A549 treated with dexamethasone at 1 μM for 4 hours (cell line): ENCODE measurements around the gene SNX4. TPM values are rescaled to one million over a fixed set of nuclear protein-coding genes. Genes with fewer than 3 reads are reported as not detected.

Experiments used
- total RNA-seq: library from RNA; stranded (reverse); fragments of 200-300 nt; extraction: Qiagen RNA extraction; gene quantifications from 5 replicates; pipeline ENCODE4 v1.2.3, GENCODE V29; 2022

Gene SNX4
- 22.6 to 29.3 TPM (median 27.3 TPM) in 5 replicates for total RNA-seq

DNA sequence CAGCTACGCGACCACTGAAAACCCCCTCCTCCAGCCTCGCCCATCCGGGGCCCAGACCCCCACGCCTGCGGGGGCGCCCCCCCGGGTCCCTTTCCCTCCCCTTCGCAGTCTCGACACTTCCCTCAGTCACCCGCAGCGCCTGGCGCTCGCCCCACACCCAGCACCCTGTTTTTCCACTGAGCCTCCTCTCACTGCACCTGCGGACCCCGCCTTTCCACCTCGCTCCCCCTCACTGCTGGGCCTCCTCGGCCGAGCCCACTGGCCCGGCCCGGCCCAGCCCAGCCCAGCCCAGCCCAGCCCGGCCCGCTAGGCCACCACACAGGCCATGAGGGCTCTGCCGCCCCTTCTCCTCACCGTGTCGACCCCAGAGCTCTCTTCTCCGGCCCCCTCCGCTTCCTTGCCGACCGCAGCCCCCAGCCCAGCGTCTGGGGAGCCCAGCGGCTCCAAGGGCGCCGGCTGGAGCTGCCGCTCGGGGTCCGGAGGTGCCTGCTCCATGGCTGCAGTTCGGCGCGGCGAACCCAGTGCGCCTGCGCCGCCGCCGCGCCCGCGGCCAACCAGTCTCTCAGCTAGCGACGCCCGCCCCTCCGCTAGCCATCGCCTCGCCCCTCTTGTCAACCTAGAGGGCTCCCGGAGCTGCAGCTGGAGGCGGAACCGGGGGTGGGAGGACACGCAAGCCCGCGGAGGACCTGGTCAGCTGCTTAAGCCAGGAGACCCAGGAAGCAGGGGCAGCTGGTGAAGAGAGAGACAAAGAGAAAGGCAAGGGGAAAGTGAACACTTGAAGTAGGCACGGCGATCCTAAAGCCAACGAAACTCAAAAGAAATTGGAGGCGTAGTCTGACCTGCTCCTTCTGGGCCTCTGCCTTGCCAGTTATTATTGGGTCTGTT is at the start of gene SNX4:
Gene SNX4 (minus strand): TSS at position 525 of the 885 bp plus-strand sequence. CDS start 30 bp downstream, at position 495.

Other genes starting within 250 kb of the SNX4 start
- gene ZNF148, start 144.9 kb downstream of the SNX4 start, total RNA-seq, result 7.6 to 13.9 TPM (median 12.4 TPM) in 5 replicates
- 6.8 to 9.2 TPM (median 8.2 TPM) in 5 replicates for gene OSBPL11, start 75.3 kb upstream of the SNX4 start, total RNA-seq